ENCODE results near the gene LHB.
A peak's percentile ranks its signal among the peaks of the same experiment; 100 is the strongest.

LHB gene

GRCh38 chr19:48970923-48971395, 45.9 kb downstream of the LHB start:
- DNase-seq, result peak; percentile 77

GRCh38 chr19:48970139-48970766, 46.6 kb downstream of the LHB start:
- DNase-seq, result no peak

- DNase-seq, result no peak
These were observed 47.4 kb downstream of the LHB start for GRCh38 chr19:48969276-48970138.

GRCh38 chr19:48968813-48969218, 48.1 kb downstream of the LHB start:
- DNase-seq, result no peak

GRCh38 chr19:48968179-48968661, 48.7 kb downstream of the LHB start:
- no peak for DNase-seq

- no peak for DNase-seq
These were observed 49.3 kb downstream of the LHB start for GRCh38 chr19:48967346-48968178.

GRCh38 chr19:48966541-48967345, 50.1 kb downstream of the LHB start:
- no peak for DNase-seq
